SK-N-SH (cell line): ENCODE measurements around the gene KRABD2.

Experiments
- CTCF ChIP-seq: fragments of 200-600 bp; sonication (generic); IDR thresholded peaks from 2 replicates; pipeline ENCODE4 v1.6.1; 2017; ENCODE audit warnings: antibody characterized with exemption, mild to moderate bottlenecking, moderate library complexity
- EP300 ChIP-seq, 2 experiments: IDR thresholded peaks; 2 replicates each; pipeline versions ENCODE4 v1.4.0 to v1.6.1; 2012; ENCODE audit warnings: borderline replicate concordance in 1 of 2, low read depth in 1 of 2, low read length in 1 of 2
- MXI1 ChIP-seq: IDR thresholded peaks from 2 replicates; pipeline ENCODE4 v1.6.1; 2012; ENCODE audit warnings: mild to moderate bottlenecking, low read depth, low read length, improper control_type of control experiment
- POLR2AphosphoS5 ChIP-seq: IDR thresholded peaks from 2 replicates; pipeline ENCODE4 v1.6.1; 2012; ENCODE audit warnings: low read depth, low read length
- TF ChIP-seq, protein P1 (sequence below): fragments of 150-350 bp; IDR thresholded peaks from 2 replicates; pipeline ENCODE4 v1.6.1; 2017; ENCODE audit warnings: antibody characterized with exemption, low read length, low read depth, borderline replicate concordance

DNA sequence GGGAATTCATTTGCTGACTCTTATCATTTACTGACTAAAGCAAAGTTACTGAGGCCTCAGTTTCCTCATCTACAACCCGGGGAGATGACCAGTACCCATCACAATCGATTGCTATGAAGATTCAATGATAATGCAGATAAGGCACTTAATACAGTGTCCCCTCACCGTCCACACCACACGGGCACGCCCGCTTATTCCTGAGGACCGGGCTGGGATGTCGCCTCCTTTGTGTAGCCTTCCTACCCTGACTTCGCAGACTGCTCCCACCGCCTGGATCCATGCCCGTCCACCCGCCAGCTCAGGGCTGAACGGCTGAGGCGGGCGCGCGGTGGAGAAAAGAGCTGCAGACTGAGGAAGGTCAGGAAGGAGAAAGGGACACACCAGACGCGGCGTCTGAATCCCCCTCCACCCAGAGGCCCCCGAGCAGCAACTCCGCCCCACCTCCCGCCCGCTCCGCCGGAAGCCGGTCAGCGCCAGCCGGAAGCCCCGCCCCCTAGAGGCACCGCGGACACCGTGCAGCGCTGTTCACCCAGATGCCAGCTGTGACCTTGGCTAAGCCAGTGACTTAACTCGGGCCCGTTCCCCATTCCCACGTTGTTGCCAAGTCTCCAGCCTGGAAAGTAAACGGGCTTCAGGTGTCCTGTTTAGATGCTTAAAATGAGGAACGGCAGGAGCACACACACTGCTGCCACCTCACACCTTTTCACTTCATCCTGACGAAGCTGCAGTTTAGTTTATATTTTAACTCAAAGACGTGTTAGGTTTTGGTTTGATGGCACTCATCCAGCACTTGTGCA, at the start of gene KRABD2:
- TF ChIP-seq POLR2AphosphoS5 (peak; percentile 96), EP300 (IDR thresholded peaks at IDR 0.05; ENCODE audit: borderline replicate concordance in 1 of 2, low read depth in 1 of 2, low read length in 1 of 2) (no peak), CTCF (peak; percentile 63), MXI1 (peak; percentile 75)
- TF ChIP-seq, protein P1, sequence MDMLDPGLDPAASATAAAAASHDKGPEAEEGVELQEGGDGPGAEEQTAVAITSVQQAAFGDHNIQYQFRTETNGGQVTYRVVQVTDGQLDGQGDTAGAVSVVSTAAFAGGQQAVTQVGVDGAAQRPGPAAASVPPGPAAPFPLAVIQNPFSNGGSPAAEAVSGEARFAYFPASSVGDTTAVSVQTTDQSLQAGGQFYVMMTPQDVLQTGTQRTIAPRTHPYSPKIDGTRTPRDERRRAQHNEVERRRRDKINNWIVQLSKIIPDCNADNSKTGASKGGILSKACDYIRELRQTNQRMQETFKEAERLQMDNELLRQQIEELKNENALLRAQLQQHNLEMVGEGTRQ: no peak
